Lung (tissue), 12 donors: ENCODE results near the gene MEDAG. TPM values are rescaled to one million over a fixed set of nuclear protein-coding genes. Genes with fewer than 3 reads are reported as not detected.
A peak's percentile ranks its signal among the peaks of the same experiment; 100 is the strongest.

ENCODE experiments used
- ATAC-seq: fragments of 200-7000 bp; cut with Tn5 transposase; one replicate; pipeline ENCODE4 v1.9.1; 2020; ENCODE audit warnings: moderate number of reproducible peaks; ENCODE audit not compliant: insufficient read depth, low FRiP score
- DNase-seq, 3 donors: peaks; one replicate each; pipeline ENCODE4 v3.0.0-alpha.2; 2013 to 2017
- H3K27ac ChIP-seq, 2 donors: one replicate each; pipeline ENCODE4 v1.5.1; 2013; ENCODE audit warnings: mild to moderate bottlenecking in 2 of 2, moderate library complexity in 2 of 2, control low read depth in 1 of 2, inconsistent platforms in 1 of 2, low read depth in 1 of 2, low read length in 1 of 2
- H3K27me3 ChIP-seq, 3 donors: one replicate each; pipeline ENCODE4 v1.5.1; 2013; ENCODE audit warnings: low read length in 2 of 3; ENCODE audit not compliant: control insufficient read depth in 3 of 3, insufficient read depth in 3 of 3
- H3K36me3 ChIP-seq, 4 donors: one replicate each; pipeline ENCODE4 v1.5.1; 2013; ENCODE audit warnings: low read length in 4 of 4, mild to moderate bottlenecking in 1 of 4, moderate library complexity in 1 of 4; ENCODE audit not compliant: control insufficient read depth in 4 of 4, insufficient read depth in 4 of 4
- H3K4me1 ChIP-seq, 5 donors: one replicate each; pipeline ENCODE4 v1.5.1; 2013; ENCODE audit warnings: low read length in 5 of 5, mild to moderate bottlenecking in 2 of 5, moderate library complexity in 1 of 5; ENCODE audit not compliant: control insufficient read depth in 5 of 5, insufficient read depth in 5 of 5
- H3K4me3 ChIP-seq: one replicate; pipeline ENCODE4 v1.5.1; 2013; ENCODE audit warnings: mild to moderate bottlenecking, control low read depth, moderate library complexity
- H3K9ac ChIP-seq, 2 donors: one replicate each; pipeline ENCODE4 v1.5.1; 2013; ENCODE audit warnings: low read length in 2 of 2, control low read depth in 1 of 2; ENCODE audit not compliant: insufficient read depth in 1 of 2
- H3K9me3 ChIP-seq, 4 donors: one replicate each; pipeline ENCODE4 v1.5.1; 2013; ENCODE audit warnings: low read length in 3 of 4, mild to moderate bottlenecking in 1 of 4, moderate library complexity in 1 of 4; ENCODE audit not compliant: control insufficient read depth in 4 of 4, insufficient read depth in 3 of 4
- CTCF ChIP-seq: IDR thresholded peaks from 2 replicates; pipeline ENCODE4 v1.5.1; 2012; ENCODE audit warnings: mild to moderate bottlenecking; ENCODE audit errors: control extremely low read depth, extremely low read depth
- WGBS, 2 donors: extraction: QIAGEN DNeasy Blood & Tissue Kit; methylation state at CpG; one replicate each; pipeline ENCODE4 v1.1.7; 2013; 5-methylcytosine and 5-hydroxymethylcytosine counted together
- polyA plus RNA-seq, 2 donors: library from polyadenylated mRNA; stranded (reverse); fragments of 200-250 nt; gene quantifications; one replicate each; pipeline ENCODE4 v1.2.1, GENCODE V29; 2013
- total RNA-seq, 2 donors: library from RNA; depleted of rRNA in 1 of 2; stranded (reverse); fragments of >200 nt in 1 of 2; gene quantifications; one replicate each; pipeline ENCODE4 v1.2.1, GENCODE V29; 2014 to 2021
- donor health status: control.
- donor health status: control.
- donor health status: Bipolar disorder and iron deficiency.
- donor health status: healthy.
- donor health status: DM: yes; HTN: yes; CAD: no.

The MEDAG gene
- total and polyA plus RNA-seq, 4 donors = 0.97 to 14.4 (median 8.4) TPM

GRCh38 chr13:30892966-30893365, 13.1 kb upstream of the MEDAG start:
- ATAC-seq = peak; percentile 27

GRCh38 chr13:30895773-30896172, 10.3 kb upstream of the MEDAG start:
- Histone ChIP-seq H3K4me3 (no peak overlapping the region), H3K4me1 (peaks cover 0 to 5% (median 0%) of the 10 kb centered on the region in 5 donors), H3K27ac (no peak overlapping the region), H3K27me3 (no peaks in the 10 kb centered on the region), H3K9ac (no peak overlapping the region), H3K36me3 (no peaks in the 10 kb centered on the region), H3K9me3 (no peaks in the 10 kb centered on the region)
- 66 to 84% methylated on average over 4 of the region's 4 CpGs for WGBS, 2 donors
- no peak for ATAC-seq
- peak; percentile 63 to 69 (median 67) for DNase-seq
- no peak for TF ChIP-seq CTCF

More at GRCh38 chr13:30892966-30893365, 13.1 kb upstream of the MEDAG start:
- Histone ChIP-seq H3K9me3 (no peaks in the 10 kb centered on the region), H3K9ac (no peak overlapping the region), H3K27me3 (no peaks in the 10 kb centered on the region), H3K4me3 (no peak overlapping the region), H3K27ac (no peak overlapping the region), H3K36me3 (no peaks in the 10 kb centered on the region), H3K4me1 (no peaks in the 10 kb centered on the region)
- no peak for TF ChIP-seq CTCF
- 51 to 63% methylated on average over 6 of the region's 6 CpGs for WGBS, 2 donors
- peak in 1 of 3 donors; percentile 46 for DNase-seq

GRCh38 chr13:30898070-30898469, 8.0 kb upstream of the MEDAG start:
- no peak for TF ChIP-seq CTCF

GRCh38 chr13:30898678-30899241, 7.3 kb upstream of the MEDAG start:
- Histone ChIP-seq H3K27me3 (peaks cover 0 to 2% (median 0%) of the 10 kb centered on the region in 3 donors), H3K36me3 (no peaks in the 10 kb centered on the region), H3K9ac (no peak overlapping the region), H3K4me3 (no peak overlapping the region), H3K27ac (no peak overlapping the region), H3K4me1 (peaks cover 0 to 5% (median 0%) of the 10 kb centered on the region in 5 donors), H3K9me3 (no peaks in the 10 kb centered on the region)
- WGBS, 2 donors = 46 to 49% methylated on average over 7 of the region's 7 CpGs
- DNase-seq (peak in 2 of 3 donors; percentile 68 to 75), ATAC-seq (peak; percentile 54)
- TF ChIP-seq CTCF = no peak

More at GRCh38 chr13:30898070-30898469, 8.0 kb upstream of the MEDAG start:
- Histone ChIP-seq H3K36me3 (no peaks in the 10 kb centered on the region), H3K9me3 (no peaks in the 10 kb centered on the region), H3K27ac (no peak overlapping the region), H3K4me1 (peaks cover 0 to 5% (median 0%) of the 10 kb centered on the region in 5 donors), H3K27me3 (no peaks in the 10 kb centered on the region), H3K9ac (no peak overlapping the region), H3K4me3 (no peak overlapping the region)
- ATAC-seq = no peak
- no peak for DNase-seq
